Body of pancreas (tissue), 4 donors: Measurements from ENCODE around the gene PTH1R.

Experiments used
- CTCF ChIP-seq, 7 experiments: fragments of 450-650 bp in 4 of 7; fragments of 200-600 bp in 3 of 7; sonication (generic) in 3 of 7; IDR thresholded peaks; one replicate each; pipeline ENCODE4 v1.5.1; 2016 to 2019; ENCODE audit warnings: antibody characterized with exemption in 7 of 7
- POLR2A ChIP-seq, 3 donors: fragments of 450-650 bp; IDR thresholded peaks; one replicate each; pipeline ENCODE4 v1.6.1; 2016; ENCODE audit warnings: antibody characterized with exemption in 3 of 3, mild to moderate bottlenecking in 2 of 3

DNA sequence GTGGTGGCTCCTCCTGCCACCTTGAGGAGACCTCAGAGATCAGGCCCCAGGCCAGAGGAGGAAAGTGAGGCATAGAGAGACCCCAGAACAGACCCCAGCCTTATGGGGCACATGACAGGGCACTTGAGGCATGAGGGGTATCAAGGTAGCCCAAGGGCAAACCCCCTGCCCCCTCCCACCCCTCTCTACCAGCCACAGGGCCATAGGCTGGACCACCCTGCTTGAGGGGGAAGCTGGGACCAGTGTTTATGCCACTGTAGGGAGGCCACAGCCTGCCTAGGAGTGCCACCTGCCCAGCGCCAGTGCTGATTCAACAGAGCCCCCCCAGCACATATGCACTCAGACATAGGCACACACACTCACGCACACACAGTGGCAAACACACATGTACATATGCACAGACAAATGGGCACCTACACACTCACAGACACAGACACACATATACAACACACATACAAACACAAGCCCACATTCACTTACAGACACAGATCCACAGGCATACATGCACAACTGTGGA lies 24.6 kb upstream of the PTH1R start:
- TF ChIP-seq POLR2A (IDR thresholded peaks at IDR 0.05) (no peak), CTCF (IDR thresholded peaks at IDR 0.05) (no peak)
